ENCODE measurements around the gene PRMT9.

PRMT9 gene

DNA sequence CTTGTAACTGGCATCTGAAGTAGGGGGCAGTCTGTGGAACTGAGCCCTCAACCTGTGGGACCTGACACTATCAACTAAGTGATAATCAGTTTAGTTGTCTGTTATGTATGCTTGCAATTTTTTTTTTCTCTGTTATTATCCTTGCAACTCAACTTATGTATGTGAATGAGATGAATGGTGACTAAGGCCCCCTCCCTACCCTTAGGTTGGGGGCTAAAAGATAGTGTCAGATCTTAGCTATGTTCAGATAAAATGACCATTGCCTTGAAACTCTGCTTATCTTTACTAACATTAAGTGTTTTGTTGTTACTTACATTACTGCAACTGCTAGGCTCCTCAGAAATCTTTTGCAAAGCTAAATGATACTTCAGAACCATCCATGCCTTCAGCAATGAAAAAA lies 35.3 kb downstream of the PRMT9 start:
- no peak for DNase-seq (ENCODE audit: low spot score)
- H3K27ac ChIP-seq: no peak overlapping the region
- no peak overlapping the region for H3K4me3 ChIP-seq
- TF ChIP-seq, protein P1, sequence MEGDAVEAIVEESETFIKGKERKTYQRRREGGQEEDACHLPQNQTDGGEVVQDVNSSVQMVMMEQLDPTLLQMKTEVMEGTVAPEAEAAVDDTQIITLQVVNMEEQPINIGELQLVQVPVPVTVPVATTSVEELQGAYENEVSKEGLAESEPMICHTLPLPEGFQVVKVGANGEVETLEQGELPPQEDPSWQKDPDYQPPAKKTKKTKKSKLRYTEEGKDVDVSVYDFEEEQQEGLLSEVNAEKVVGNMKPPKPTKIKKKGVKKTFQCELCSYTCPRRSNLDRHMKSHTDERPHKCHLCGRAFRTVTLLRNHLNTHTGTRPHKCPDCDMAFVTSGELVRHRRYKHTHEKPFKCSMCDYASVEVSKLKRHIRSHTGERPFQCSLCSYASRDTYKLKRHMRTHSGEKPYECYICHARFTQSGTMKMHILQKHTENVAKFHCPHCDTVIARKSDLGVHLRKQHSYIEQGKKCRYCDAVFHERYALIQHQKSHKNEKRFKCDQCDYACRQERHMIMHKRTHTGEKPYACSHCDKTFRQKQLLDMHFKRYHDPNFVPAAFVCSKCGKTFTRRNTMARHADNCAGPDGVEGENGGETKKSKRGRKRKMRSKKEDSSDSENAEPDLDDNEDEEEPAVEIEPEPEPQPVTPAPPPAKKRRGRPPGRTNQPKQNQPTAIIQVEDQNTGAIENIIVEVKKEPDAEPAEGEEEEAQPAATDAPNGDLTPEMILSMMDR (IDR thresholded peaks at IDR 0.05): no peak

DNA sequence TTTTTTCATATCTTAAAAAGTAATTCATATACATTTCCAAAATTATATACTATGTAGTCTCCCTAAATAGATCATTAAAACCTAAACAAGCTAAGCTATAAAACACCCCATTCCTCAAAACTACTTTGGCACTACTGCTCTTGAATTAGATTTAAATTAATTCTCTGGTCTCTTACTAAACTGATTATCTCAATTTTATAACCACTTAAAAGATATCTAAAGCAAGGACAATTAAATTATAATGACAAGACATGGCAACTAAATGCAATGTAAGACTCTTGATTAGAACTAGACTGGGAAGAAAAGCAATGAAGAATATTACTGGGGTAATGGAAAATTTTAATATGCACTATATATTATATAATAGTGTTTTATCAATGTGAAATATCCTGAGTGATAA lies 38.9 kb downstream of the PRMT9 start:
- DNase-seq (ENCODE audit: low spot score): no peak
- H3K4me3 ChIP-seq: no peak overlapping the region
- TF ChIP-seq, protein P1 (IDR thresholded peaks at IDR 0.05): no peak
- H3K27ac ChIP-seq: no peak overlapping the region

DNA sequence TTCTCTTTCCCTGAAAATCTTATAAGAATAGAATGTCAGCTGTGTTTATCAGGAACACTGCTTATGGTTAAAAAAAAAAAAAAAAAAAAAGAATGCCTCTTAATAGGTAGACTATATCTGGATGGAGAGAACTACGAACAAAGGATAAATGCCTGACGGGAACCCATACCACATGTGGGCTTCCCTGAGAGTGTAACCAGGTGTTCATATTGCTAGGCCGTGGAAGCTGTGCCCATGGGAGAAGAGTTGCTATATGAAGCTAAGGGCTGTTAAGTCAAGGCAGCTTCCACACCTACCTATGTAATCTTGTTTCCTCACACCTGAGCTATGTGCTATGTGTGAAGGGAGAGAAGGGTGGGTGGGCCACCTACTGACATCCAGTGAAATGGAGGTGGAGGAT lies 39.5 kb downstream of the PRMT9 start:
- Histone ChIP-seq H3K27ac (no peak overlapping the region), H3K4me3 (no peak overlapping the region)
- DNase-seq (ENCODE audit: low spot score): no peak
- TF ChIP-seq, protein P1 (IDR thresholded peaks at IDR 0.05): no peak

DNA sequence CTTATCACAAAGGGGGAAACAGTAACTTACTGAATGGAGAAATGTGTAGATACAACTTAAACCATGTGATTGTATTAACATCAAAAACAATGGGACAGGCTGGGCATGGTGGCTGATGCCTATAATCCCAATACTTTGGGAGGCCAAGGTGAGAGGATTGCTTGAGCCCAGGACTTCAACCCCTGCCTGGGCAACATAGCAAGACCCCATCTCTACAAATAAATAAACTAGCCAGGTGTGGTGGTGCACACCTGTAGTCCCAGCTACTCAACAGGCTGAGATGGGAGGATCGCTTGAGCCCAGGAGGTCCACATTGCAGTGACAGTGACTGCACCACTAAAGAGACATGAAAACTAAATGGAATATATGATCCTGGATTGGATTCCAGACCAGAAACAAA lies 40.3 kb downstream of the PRMT9 start:
- TF ChIP-seq, protein P1 (IDR thresholded peaks at IDR 0.05): no peak
- DNase-seq (ENCODE audit: low spot score): no peak
- H3K27ac ChIP-seq: no peak overlapping the region
- no peak overlapping the region for H3K4me3 ChIP-seq

DNA sequence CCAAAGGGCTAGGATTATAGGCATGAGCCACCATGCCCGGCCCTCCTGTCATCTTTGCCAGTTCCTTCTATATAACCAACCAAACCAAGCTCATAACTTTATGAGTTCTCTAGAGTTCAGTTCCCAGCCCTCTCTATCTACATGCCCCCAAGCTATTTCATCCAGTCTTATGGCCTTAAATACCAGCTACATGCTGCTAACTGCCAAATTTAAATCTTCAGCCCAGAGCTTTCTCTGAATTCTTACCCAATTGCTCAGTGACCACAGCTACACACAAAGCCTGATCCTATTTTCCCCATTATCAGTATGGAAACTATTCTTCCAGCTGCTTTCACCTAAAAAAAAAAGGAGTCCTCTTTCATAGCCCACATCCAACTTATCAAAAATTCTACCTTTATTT lies 43.6 kb downstream of the PRMT9 start:
- no peak for DNase-seq (ENCODE audit: low spot score)
- no peak overlapping the region for H3K4me3 ChIP-seq
- no peak overlapping the region for H3K27ac ChIP-seq
- TF ChIP-seq, protein P1 (IDR thresholded peaks at IDR 0.05): no peak

DNA sequence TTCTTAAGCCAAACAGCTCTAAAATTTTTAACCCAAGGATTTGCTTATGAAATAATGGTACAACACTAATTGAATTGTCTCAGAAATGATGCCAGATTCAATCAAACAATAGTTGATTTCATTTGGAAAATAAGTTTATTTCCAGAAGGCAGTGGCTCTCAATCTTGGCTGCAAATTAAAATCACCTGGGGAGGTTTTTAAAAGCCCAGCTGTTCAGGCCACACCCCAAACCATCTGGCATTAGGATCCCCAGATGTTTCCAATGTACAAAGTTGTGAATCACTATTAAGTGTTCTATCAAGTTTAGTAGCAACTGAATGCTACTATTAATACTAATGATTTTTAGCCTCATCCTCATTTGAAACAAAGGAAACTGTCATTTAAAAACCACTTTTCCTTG lies 44.6 kb downstream of the PRMT9 start:
- DNase-seq (ENCODE audit: low spot score): no peak
- no peak overlapping the region for H3K4me3 ChIP-seq
- TF ChIP-seq, protein P1 (IDR thresholded peaks at IDR 0.05): no peak

DNA sequence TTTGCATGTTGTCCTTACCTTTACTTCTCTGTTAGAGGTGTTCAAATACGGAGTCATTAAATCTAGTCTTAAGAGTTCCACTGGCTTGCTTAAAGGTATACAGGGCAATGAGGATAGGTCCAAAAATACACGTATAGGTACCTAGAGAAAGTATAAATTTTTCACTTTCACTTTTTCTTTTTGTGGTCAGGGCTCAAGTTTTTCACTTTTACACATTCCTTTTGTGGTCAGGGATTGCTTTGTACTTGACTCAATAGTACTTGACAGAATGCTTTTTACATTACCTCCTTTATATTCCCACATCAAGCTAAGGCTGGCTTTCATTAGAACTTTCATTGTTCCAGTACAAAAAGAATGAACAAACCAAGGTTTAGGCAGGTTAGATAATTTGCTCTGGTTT lies 45.0 kb downstream of the PRMT9 start:
- TF ChIP-seq, protein P1 (IDR thresholded peaks at IDR 0.05): no peak
- H3K27ac ChIP-seq: no peak overlapping the region
- DNase-seq (ENCODE audit: low spot score): no peak
- H3K4me3 ChIP-seq: no peak overlapping the region

More for the DNA sequence above, 44.6 kb downstream of the PRMT9 start:
- H3K27ac ChIP-seq: no peak overlapping the region
